ENCODE data around the gene DCST2.

Gene DCST2

DNA sequence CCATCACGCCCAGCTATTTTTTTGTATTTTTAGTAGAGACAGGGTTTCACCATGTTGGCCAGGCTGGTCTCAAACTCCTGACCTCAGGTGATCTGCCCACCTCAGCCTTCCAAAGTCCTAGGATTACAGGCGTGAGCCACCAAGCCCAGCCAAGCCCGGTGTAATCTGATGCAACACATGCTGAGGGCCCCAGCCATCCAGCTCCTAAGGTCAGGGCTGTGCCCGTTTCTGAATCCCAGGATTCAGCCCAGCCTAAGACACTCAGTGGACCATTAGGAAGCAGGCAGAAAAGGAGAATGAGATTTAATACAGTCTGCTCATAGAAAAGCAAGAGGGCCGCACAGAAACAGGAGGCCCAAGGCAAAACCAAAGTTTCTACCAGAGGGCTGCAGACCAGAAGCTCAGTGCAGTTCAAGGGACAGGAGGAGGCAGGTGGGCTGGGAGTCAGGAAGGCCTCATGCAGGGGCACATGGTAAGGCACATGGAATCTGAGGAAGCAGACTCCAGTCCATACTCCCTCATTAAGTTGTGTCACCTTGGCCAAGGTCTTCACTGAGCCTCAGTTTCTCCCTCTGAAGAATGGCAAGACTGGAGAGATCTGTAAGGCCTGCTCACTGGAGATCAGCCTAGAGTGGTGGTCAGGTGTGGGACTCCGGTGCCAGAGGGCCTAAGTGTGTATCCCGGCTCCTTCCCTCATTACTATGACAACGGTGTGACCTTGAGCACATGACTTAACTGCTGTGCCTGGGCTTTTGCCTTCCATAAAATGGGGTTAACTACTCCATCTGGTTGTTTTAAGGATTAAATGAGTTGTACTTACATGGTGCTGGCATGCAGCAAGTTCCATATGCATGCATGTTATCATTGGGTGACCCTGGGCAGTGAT lies 15.1 kb upstream of the DCST2 start:
- DNase-seq = no peak

DNA sequence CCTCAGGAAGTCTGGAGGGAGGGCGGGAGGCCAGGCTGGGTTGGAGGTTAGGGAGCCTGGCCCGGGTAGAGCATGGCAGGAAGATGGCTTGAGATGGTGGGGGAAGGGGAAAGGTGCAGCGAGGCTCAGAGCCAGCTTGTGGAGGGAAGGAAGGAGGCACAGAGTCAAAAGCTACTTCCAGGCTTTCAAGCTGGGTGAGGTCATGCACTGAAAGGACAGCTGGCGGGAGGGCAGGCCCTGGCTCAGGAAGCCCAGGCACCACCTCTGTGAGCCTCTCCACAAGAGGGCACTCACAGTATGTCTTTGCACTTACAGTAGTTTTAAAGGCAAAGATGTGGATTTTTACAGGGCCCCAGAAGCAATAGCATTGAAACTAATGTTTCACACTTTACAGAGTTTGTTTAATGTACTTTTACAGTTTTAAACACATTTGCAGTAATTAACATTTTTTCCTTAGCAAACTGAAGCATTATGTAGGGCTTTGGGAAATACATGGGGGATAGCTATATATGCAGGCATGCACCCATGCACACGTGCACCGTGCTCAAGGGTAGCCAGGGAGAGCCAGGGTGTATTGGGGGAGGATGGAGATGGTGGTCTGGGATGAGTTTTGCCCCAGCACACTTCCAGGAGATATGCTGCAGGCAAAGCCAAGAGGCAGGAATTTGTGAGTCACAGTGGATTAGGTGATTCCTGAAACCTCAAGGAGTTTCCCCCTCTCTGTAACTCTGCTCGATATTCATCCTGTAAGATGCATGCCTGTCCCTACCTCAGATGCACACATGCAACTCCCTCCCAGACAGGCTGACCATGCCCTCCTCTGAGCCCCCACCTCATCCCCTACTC lies 11.5 kb upstream of the DCST2 start:
- peak; percentile 66 for DNase-seq

DNA sequence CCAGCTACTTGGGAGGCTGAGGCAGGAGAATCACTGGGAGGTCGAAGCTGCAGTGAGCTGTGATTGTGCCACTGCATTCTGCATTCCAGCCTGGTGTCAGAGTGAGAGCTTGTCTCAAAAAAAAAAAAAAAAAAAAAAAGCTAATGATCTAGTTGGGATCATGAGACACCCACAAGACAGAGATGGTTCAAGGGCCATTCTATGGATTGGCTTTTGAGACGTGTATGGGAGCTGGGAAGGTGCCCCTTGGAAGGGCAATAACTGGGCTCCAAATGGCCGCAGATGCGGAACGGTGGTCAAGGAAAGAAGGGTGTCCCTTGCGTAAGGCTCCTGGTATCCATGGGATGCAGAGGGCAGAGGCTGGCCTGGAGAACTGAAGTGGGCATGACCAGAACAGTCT lies 10.8 kb upstream of the DCST2 start:
- no peak for DNase-seq

DNA sequence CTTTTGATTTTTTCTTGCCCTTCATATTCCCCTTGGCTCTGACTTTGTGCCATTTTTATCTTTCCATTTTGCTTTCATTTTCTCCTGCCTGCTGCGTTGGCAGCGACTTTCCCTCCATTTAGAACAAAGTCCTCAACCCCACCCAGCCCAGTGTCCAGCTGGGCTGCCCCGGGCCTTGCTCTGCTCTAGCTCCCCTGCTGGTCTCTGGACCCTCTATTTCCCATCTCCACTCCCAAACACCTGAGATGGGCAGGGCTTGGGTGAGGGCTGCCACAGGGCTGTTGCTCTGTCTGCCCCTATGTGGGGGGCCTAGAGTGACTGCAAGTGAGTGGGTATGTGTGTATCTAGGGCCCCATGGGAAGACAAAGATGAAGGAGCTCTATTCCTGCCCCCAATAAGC lies 10.2 kb upstream of the DCST2 start:
- no peak for DNase-seq

DNA sequence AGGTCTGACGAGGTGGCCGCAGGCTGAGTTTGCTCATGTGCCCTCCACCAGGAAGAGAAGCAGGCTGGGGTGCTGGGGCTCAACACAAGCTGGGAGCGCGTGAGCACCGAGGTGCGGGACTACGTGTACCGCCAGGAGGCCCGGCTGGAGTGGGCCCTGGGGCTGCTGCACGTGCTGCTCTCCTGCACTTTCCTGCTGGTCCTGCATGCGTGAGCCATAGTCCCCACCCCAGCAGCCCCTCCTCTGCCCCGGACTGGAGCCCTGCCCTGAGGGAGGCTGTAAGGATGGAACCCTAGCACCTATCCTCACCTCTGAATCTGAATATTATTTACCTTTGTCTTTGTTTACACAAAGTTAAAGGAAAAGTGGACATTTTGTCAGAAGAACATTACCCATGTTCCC lies 9.7 kb upstream of the DCST2 start:
- DNase-seq = no peak

GRCh38 chr1:155042789-155043188 lies 9.2 kb upstream of the DCST2 start:
- DNase-seq = no peak

DNA sequence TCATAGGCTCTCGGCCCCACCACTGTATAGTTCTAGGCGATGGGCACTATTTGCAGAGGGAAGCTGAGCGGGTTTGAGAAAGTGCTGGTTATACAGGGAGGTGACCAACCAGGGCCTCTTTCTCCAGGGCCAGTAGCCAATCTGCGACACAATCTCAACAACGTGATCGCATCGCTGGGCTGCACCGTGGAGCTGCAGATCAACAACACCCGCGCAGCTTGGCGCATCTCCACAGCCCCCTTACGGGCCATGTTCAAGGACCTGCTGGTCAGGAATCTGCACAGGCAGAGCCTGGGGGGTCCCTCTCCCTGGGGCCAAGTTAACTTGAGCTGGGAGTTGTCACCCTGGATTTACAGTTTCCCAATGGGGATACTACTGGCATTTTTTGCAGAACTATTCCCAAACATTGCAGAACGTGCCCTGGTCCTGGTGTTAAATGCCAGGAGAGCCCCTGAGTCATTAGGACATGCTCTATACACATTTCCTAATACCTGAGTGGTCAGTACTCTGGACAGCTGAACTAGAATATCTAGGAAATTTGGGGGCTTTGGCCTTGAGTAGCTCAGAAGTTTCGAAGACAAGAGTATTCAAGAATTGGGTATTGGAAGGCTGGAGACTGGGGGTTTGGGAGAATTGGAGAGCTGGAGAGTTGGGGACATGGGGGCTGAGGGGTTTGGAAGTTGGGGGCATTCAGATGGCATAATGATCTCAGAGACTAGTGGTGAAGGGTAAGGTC lies 6.9 kb upstream of the DCST2 start:
- DNase-seq = no peak

GRCh38 chr1:155039308-155039669 lies 5.7 kb upstream of the DCST2 start:
- no peak for DNase-seq

- DNase-seq = no peak
Measured at GRCh38 chr1:155038602-155039307, 5.2 kb upstream of the DCST2 start.

- DNase-seq = no peak
Measured at GRCh38 chr1:155037851-155038441, 4.4 kb upstream of the DCST2 start.

- no peak for DNase-seq
Measured at GRCh38 chr1:155037043-155037442, 3.5 kb upstream of the DCST2 start.

DNA sequence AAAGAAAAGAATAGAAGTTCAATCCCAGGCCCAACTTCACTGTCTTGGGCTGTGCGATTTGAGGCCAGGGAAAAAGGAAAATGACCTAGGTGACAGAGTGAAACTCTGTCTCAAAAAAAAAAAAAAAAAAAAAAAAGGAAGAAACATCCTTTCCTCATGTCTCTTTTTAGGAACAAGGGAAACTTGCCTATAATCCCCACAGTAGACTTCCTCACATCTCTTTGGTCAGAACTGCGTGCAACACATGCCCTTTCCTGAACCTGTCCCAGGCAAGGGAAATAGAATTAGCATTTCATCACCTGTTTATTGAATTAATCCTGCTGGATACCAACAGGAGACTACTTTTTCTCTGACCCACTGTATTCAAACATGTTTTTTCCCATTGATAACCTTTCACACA lies 2.4 kb upstream of the DCST2 start:
- no peak for DNase-seq

DNA sequence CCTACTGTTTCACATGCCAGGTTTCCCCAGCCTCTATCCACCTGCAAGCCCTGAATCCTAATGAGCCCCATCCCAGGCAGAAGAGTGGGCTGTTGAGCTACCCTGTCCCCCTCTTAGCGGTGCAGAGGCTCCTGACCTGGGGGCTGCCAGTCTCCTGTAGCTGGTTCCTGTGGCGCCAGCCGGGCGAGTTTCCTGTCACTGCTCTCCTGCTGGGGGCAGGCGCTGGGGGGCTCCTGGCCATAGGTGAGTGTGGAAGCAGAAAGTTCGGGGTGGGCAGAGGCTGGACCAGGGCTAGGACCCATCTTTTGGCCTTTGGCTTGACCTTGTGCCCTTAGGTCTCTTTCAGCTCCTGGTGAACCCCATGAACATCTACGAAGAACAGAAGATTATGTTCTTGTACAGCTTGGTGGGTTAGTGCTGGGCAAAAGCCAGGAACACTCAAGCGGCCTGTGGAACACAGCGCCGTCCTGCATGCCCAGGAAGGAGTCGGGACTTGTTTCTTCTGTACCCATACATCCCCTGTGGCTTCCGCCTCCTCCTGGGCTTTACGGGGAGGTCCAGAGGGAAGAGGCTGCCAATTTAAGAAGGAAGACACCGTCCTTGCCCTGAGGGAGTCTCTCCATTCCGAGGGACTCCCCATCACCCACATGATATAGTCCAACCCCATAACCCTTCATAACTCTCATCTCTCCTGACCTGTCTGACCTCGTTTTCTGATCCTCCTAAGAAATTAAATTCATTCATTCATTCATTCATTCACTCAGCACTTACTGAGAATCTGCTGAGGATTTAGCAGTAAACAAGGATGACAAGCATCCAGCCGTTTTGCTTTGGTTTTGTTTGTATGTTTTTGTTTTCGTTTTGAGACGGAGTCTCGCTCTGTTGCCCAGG lies 982 bp upstream of the DCST2 start:
- no peak for DNase-seq

- no peak for DNase-seq
Measured at GRCh38 chr1:155032886-155033285, 695 bp downstream of the DCST2 start.

- no peak for DNase-seq
Measured at GRCh38 chr1:155030899-155031298, 2.7 kb downstream of the DCST2 start.

- no peak for DNase-seq
Measured at GRCh38 chr1:155030243-155030795, 3.3 kb downstream of the DCST2 start.

GRCh38 chr1:155029513-155030242 lies 3.9 kb downstream of the DCST2 start:
- no peak for DNase-seq

- DNase-seq = no peak
Measured at GRCh38 chr1:155026588-155026987, 7.0 kb downstream of the DCST2 start.

DNA sequence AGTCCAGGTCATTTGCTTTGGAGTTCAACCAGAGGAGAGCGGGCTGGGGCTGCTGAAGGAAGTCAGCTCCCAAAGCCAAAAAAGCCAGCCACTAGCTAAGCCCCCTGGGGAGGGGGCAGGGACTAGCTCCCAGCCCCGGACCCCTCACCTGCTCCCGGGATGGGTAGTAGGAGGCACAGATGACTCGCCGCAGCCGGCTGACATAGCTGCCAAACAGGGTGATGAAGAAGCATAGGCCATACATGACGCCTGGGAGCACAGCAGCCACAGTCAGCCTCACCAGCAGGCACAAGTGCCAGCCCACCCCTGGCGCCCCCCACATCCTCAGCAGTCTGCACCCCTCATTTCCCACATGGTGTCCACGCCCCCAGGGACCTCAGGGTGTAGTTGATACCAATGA lies 7.4 kb downstream of the DCST2 start:
- no peak for DNase-seq

DNA sequence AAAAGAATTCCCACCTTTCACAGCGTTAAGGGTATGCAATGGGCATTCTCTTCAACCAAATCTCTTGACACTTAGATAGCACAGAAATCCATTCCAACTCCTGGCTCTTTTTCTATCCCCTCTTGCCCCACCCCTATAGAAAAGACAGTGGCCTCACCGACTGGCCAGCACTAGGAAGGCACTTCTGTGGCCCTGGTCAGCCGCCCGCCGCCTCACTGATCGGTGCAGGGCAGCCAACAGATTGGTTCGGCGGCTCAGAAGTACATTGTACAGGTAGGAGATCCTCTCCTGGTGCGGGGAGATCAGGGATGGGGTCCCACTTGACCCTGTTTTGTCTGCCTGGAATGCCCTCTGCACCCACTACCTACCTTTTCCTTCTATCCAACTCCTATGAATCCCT lies 9.3 kb downstream of the DCST2 start:
- DNase-seq = no peak

All from fibroblast of upper back skin (primary cell).